Fibroblast of gingiva (primary cell): Measurements from ENCODE around the gene VKORC1.
A peak's percentile ranks its signal among the peaks of the same experiment; 100 is the strongest.
"Not testable (repeated sequence)": the region's sequence is repeated elsewhere in the genome, so short reads cannot be mapped to it uniquely, and the experiment has no call there.

Source experiments
- DNase-seq: peaks from one replicate; pipeline ENCODE4 v3.0.0-alpha.2; 2011; ENCODE audit warnings: low read depth

The VKORC1 gene

DNA sequence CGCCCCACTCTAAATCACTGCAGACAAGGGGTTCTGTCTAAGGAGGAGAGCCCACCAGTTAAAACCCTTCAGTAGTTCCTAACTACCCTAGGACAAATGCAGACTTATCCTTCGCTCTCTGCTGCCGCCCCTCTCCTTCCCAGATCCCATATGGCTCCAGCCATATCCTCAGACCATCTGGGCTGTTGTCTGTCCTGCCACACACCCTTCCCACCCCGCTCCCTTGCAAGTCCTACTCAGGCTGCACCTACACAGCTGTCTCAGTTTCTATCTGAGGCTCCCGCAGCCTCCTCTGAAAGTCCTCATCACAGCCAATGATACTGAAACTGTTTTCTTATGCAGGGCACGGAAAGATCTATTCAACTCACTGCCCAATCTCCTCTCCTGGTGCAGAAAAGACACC, 12.9 kb upstream of the VKORC1 start:
- no peak for DNase-seq

DNA sequence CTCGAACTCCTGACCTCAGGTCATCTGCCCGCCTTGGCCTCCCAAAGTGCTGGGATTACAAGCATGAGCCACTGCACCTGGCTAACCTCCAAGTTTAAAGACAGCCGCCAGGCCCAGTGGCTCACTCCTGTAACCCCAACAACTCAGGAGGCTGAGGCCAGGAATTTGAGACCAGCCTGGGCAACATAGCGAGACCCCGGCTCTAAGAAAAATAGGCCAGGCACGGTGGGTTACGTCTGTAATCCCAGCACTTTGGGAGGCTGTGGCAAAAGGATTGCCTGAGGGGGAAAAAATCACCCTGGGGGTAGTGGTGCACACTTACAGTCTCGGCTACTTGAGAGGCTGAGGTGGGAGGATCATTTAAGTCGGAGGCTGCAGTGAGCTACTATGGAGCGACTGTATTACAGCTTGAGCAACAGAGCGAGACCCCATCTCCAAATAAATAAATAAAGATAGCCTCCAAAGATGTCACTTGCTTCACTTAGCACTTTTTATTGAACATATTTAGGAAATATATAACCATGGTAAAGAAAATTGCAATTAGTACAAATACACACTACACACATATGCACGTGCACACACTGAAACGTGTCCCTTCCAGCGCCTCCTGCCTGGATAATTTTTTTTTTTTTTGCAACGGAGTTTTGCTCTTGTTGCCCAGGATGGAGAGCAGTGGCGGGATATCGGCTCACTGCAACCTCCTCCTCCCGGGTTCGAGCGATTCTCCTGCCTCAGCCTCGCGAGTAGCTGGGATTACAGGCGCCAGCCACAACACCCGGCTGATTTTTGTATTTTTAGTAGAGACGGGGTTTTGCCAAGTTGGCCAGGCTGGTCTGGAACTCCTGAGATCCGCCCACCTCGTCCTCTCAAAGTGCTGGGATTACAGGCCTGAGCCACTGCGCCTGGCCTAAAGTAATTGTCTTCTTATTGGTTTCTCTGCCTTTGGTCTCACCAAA, 12.2 kb upstream of the VKORC1 start:
- DNase-seq, result no peak

DNA sequence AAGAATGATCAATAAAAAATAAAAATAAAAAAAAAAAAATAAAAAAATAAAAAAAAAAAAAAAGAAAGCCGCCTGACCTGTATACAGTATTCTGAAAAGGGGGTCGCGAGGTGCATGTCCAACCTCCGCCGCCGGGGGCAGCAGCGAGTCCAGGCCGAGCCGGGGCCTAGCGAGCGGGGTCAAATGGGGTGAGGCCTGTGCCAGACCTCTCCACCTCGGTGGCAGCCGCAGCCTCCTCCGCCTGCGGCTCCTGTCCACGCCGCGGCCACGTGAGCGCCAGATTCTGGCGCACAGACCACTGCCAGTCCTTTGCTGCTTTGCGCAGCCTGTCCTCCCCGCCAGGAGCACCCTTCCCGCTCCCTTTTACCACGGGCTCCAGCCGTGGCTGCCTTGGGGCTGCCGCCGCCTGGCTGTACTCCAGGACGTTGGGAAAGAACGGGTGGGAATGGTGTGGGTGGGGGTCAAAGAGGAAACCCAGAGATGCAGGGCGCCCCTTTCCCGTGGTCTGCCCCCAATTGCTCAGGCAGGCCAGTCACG, 11.1 kb upstream of the VKORC1 start:
- DNase-seq, result peak; percentile 57

DNA sequence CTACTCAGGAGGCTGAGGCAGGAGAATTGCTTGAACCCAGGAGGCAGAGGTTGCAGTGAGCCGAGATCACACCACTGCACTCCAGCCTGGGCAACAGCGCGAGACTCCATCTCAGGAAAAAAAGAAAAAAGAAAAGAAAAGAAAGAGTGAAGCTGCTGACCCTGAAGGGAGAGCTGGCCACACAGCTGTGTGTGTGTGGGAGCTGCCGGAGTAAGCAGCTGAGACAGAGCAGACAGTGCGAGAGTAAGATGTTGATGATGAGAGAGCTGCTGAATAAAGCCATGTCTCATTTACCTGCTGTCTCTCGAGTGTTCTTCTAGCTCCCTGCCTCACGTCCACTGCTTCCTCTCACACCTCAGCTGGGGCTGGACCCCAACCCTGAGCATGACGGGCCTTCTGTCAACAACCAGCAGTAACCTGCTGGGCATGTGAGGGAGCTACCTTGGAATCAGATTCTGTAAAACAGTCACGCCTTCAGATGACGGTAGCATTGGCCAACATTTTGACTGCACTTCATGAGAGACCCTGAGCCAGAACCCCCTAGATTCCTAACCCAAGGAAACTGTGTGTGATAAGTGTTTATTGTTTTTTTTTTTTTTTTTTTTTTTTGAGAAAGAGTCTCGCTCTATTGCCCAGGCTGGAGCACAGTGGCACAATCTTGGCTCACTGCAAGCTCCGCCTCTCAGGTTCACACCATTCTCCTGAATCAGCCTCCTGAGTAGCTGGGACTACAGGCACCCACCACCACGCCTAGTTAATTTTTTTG, 6.5 kb upstream of the VKORC1 start:
- DNase-seq, result not testable (repeated sequence)

DNA sequence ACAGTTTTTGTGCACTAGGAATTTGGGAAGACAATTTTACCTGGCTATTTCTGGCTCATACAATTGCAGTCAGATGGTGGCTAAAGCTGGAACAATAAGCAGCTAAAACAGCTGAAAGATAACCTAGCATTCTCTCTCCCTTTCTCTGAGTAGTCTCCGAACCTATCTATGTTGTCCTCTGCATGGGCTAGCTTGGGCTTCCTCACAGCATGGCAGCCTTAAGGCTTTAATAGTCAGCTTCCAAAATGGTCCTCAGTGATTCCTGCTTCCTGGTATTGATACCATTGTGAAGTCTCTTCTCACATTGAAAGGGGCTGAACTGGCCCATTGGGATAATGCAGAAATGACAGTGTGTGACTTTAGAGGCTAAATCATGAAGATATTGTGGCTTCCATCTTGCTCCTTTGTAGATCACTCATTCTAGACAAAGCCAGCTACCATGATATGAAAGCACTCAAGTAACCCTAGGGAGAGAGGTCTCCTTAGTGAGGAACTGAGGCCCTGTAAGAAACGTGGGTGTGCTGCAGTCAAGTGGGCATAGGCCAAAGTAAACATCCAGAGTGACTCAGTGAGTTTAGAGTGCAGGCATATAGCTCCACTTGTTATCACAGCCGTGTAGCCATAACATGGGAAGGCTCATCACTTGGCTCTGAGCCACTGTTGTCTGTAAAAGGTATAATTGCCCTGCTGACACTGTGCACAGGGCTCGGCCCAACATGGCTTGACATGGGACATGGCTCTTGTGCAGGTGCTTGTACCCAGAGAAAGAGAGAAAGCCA, 5.5 kb upstream of the VKORC1 start:
- DNase-seq, result no peak

DNA sequence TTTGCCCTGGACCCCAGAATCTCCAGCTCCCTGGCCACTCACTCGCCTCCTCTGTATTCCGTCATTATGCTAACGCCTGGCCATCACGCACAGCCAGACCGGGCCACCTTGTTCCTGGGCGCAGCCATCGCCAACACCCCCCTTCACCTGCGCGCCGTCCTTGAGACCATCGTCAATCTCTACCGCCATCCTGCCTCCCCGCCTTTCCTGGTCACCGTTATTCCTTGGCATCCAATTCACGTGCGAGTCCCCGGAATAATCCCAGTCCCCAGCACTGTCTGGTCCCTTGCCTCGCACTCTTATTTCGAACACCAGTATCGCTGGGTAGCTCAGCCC, 541 bp downstream of the VKORC1 start:
- DNase-seq, result no peak

DNA sequence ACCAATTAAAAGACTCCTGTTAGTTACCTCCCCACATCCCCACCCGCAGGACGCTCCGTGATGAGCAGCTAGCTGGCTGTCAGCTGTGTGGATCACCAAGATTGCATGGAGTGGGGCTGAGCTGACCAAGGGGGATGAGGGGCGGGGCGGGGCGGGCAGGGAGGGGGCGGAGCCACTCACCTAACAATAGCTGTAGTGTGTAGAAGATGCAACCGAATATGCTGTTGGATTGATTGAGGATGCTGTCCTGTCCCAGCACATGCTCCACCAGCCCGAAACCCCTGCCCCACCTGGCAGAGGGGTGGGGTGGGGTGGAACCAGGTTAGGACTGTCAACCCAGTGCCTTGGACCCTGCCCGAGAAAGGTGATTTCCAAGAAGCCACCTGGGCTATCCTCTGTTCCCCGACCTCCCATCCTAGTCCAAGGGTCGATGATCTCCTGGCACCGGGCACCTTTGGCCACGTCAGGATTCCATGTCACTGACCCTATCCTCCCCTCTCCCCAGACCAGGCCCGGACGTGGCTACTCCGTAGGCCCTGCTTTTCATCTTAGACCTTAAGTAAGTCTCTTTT, 1.4 kb downstream of the VKORC1 start:
- no peak for DNase-seq

DNA sequence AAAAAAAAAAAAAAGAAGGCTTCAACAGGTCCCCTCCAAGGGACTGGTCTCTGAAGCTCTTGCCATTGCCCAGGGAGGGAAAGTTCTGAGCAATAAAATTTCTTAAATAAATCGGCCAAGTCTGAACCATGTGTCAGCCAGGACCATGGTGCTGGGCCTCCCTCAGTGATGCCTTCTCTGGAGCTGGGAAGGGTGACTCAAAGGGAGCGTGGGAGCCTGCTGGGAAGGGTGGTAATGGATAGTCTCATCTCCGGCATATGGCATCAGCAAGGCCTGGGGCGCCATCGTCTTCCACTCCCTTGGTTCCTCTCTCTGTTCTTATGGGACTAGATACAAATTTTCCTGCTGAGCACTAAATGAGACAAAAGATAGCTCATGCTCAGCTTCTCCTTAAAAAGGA, 2.3 kb downstream of the VKORC1 start:
- no peak for DNase-seq

DNA sequence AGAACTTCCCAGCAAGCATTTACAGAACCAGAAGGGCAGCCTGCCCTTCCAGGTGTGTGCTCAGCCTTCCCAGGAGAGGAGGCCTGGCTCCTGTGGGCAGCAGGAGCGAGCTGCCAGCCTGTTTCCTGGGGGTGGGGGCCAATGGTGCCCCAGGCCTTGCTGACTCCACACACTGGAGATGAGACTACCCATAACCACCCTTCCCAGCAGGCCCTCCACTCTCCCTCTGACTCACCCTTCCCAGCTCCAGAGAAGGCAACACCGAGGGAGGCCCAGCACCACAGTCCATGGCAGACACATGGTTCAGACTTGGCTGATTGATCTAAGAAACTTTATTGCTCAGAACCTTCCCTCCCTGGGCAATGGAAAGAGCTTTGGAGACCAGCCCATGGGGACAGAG, 4.1 kb downstream of the VKORC1 start:
- no peak for DNase-seq

DNA sequence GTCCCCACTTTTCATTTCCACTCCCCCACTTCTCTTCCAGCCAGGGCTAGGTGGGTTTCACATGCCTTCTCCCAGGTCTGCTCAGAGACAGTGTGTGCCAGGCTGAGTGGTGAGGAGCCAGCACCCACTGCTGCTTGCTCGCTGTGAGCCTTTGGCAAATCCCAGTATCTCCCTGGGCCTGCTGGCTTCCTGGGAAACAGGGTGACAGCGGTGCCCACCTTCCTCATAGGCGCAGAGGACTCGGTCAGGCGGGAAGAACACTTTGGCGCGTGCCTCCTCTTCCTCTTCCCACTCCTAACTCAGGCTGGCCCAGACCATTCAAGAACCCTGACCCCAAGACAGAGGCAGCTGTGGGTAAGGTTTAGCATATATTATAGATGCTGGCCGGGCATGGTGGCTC, 5.4 kb downstream of the VKORC1 start:
- no peak for DNase-seq

DNA sequence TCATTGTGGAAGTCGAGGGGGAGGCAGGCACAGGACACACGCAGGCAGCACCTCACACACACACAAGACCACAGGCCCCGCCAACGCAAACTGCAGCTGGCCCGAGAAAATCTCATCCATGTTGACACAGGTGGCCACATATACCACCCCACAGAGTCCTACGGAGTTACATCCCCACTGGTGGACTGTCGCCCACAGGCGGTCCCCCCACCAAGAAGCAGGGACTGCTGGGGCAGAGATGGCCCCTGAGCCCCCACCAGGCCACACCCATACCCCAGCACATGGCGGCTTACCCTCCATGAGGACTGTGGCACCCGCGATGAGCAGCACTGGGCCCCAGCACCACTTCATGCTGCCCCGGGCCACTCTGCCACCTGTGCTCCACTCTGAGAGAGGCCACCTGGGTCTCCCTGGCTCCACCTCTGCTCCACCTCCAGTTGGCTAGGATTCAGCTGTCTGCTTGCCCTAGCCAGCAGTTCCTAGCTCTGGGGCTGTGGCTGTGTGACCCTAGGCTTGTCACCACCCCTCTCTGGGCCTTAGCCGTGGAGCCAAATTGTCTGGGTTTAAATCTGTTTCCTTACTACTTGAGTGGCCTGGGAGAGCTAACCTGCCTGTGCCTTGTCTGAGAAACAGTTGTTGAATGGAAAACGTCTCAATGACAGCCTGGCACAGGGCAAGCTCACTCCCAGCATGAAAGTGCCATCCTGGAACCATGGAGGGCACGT, 6.0 kb downstream of the VKORC1 start, which contains the start of gene PRSS53:
TSS of gene PRSS53 (minus strand) at position 485 of the 725 bp plus-strand sequence. CDS start at position 351, 134 bp downstream.
- no peak for DNase-seq

DNA sequence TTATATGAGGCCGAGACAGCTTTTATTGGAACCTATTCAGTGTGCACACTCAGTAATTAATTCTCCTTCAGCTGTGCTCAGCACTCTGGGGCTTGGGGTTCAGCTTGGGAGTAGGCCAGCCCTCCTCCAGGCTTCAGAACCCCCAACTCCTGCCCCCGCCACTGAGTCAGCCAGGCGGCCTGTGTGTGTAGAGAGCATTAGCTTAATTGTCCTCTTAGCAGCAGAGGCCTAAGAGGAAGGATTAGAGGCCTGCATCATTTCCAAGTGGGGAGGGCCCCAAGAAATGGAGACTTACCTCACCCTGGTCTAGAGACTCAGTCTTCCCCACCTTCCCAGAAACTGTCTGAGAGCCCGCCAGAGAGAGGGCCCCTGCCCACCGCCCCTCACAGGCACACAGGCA, 6.6 kb downstream of the VKORC1 start:
- no peak for DNase-seq

DNA sequence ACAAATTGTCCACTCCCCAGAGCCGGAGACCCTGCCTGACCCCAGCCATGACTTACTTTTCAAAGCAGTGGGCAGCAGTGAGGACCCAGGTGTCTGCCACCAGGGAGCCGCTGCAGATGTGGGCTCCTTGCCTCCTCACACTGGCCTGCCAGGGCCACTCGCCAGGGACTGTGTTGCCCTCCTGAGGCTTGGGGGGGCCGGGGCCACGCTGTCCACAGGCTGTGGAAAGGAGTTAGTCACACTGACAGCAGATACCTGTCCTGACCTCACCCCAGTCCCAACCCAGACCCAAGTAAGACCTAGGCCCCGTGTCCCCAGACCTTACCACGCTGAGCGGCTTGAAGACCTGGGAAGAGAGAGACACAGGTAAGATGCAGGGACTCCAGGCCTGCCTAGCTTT, 7.1 kb downstream of the VKORC1 start:
- no peak for DNase-seq

DNA sequence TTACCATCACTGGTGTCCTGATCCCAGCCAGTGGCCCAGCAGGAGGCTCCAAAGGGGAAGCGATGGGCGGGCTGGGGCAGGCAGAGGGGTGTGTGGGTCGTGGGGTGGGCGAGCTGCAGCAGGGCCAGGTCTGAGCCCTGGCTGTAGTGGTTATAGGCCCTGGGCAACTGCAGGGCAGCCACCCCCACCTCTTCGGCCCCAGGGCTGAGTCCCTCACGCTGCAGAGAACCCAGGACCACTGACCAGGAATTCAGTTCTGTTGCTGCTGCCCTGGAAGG, 8.0 kb downstream of the VKORC1 start:
- no peak for DNase-seq

DNA sequence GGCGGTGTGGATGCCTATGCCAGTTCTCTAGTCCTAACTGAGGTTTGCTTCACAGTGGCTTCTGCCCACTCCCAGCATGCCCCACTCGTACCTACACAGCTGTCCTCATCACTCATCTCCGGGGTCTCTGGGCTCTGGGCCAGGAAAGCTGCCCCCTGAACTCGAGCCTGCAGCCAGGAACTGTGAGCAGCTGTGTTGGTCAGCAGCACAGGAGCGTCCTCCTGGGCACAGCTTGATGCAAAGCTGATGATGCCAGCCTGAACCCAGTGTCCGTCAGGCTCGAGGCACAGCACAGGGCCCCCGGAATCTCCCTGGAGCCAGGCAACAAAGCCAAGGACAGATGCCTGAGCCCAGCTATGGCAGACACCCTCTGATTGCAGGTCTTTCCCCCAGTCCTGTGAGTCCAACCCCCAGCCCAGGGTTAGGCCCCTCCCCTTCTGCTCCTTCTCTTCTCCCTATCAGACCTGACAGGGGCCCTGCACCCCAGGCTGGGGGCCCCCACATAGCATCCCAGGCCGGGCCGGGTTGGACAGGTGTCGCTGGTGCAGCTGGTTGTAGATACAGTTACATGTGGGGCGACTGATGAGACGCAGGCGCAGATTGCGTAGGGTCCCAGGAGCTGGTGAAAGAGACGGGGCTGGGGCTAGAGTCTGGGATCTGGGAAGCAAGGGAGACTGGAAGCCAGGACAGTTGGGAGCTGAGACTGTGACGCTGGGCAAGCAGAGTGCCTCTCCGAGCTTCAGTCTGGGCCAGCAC, 8.5 kb downstream of the VKORC1 start:
- no peak for DNase-seq

DNA sequence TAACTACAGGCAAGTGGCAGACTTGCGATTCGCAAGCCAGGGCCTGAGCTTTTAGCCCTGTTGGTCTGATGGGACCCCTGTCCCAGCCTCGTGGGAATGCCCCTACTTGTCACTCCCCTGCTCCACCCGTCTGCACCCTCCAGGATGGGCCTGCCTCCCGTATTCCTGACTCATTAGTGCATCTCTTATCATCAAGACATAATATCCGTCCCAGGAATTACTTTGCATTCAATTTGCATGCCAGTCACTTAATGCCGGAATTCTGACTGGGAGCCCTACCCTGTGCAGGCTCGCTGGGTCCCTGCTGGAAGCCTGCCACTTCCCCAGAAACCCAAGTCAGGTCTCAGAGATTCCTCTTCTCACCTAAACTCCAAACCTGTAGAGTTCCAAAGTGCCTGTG, 9.2 kb downstream of the VKORC1 start:
- no peak for DNase-seq

DNA sequence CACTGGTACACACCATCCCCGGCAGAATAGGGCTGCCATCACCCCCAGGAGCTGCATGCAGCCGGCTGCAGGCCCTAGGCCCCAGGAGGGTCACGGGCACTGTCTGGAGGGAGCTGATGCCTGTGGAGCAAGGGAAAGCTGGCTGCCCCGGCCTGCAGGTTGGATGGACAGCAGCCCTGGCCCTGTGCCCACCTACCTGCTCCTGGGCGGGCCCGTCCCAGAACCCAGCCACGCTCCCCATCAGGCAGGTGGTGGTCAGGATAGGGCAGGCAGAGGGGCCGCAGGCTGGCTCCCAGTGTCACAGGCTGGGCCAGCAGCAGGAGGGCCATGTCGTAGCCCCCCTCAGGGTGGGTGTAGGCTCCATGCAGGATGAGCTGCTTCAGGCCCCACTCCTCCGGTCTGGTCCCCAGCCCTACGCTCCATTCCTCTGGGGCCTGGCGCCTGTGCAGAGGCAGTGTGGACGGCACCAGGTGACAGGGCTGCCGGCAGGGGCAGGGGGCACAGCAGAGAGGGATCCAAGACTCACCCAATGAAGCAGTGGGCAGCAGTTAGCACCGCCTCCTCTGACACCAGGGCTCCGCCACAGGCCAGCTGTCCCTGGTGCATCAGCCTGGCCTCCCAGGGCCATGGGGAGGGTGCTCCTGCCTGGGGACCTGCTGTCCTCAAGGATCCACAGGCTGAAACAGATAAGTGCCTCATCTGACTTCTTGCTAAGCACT, 9.9 kb downstream of the VKORC1 start:
- DNase-seq, result no peak

DNA sequence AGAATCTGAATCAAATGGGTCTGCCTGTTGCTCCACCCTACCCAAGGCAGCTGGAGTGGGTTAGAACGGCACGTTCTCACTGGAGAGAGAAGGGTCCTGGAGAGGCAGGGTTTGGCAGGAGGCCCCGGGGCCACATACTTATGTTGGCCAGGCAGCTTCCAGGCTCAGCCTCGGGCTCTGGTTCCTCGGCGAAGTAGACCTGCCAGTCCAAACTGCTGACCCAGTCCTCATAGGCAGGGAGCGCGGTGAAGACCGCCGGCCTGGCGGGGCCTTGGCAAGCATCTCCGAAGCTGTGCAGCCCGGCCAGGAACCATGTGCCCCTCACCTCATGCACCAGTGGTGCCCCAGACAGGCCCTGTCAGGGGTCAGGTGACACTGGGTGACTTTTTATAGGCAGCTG, 10.6 kb downstream of the VKORC1 start:
- DNase-seq, result no peak

DNA sequence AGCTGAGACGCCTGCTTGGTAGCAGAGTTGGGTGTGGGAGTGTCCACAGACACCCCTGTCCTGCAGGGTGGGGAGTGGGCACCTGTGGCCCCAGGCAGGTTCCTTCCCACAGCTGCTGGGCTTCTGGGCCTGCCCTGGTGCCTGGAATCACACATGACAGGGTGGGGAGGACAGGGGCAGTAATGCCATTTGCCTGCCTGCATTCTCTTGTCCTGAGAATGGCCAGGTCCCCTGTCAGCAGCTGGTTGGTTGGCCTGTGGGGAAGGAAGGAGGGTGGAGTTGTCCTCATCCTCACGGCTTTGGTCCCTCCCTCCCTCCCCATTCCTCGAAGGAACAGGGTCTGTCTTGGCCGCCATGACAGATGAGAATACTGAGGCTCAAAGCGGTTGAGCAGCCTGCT, 11.0 kb downstream of the VKORC1 start:
- no peak for DNase-seq

DNA sequence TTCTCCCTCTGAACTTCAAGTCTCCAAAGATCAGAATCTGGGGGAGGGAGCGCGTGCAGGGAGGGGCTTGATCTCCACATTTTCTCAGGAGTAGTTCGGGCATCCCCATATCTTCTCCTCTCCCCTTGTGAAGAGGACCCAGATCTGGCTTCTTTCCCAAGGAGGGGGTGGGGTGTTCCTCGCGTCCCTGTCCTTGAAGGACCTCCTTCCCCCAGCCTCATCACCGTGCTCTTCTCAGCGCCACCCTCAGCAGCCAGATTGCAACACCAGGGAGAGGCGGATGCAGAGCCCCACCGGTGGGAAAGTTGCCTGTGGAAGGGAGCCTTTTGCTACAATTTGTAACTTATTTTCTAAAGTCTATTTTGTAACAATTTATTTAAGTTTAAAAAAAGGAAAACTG, 11.5 kb downstream of the VKORC1 start:
- no peak for DNase-seq
